Spinal cord (tissue), 10 donors: ENCODE measurements around the gene ATP13A1. TPM values are rescaled to one million over a fixed set of nuclear protein-coding genes. Genes with fewer than 3 reads are reported as not detected.

Source experiments
- DNase-seq, 6 donors: peaks; one replicate each; pipeline versions ENCODE4 v3.0.0 to v3.0.0-alpha.2; 2013 to 2015; ENCODE audit warnings: low spot score in 6 of 6, low read depth in 4 of 6
- H3K27ac ChIP-seq: one replicate; pipeline ENCODE4 v1.5.1; 2013; ENCODE audit warnings: low read depth, low read length, control low read depth
- H3K27me3 ChIP-seq: one replicate; pipeline ENCODE4 v1.6.1; 2013; ENCODE audit warnings: low read length; ENCODE audit not compliant: control insufficient read depth, insufficient read depth
- H3K36me3 ChIP-seq: one replicate; pipeline ENCODE4 v1.6.1; 2013; ENCODE audit warnings: low read length; ENCODE audit not compliant: control insufficient read depth, insufficient read depth
- H3K4me1 ChIP-seq: one replicate; pipeline ENCODE4 v1.6.1; 2013; ENCODE audit warnings: low read length; ENCODE audit not compliant: control insufficient read depth, insufficient read depth
- H3K4me3 ChIP-seq: one replicate; pipeline ENCODE4 v1.5.1; 2013; ENCODE audit warnings: low read depth, low read length, control low read depth
- H3K9me3 ChIP-seq: one replicate; pipeline ENCODE4 v1.6.1; 2013; ENCODE audit warnings: low read length; ENCODE audit not compliant: control insufficient read depth, insufficient read depth
- WGBS: methylation state at CpG from one replicate; pipeline ENCODE4 v1.1.5; 2013; ENCODE audit warnings: missing lambda C conversion rate; ENCODE audit not compliant: insufficient coverage; 5-methylcytosine and 5-hydroxymethylcytosine counted together
- polyA plus RNA-seq, 2 donors: library from polyadenylated mRNA; unstranded; fragments of 120-200 nt; gene quantifications; one replicate each; pipeline ENCODE4 v1.2.1, GENCODE V29; 2013; ENCODE audit not compliant: insufficient read length in 2 of 2
- total RNA-seq, 2 donors: library from RNA; depleted of rRNA in 1 of 2; stranded (reverse); fragments of 120-200 nt in 1 of 2; fragments of >200 nt in 1 of 2; gene quantifications; one replicate each; pipeline versions ENCODE4 v1.2.3 to v1.2.4, GENCODE V29; 2013 to 2014
- donor health status: healthy.

ATP13A1 gene
- total and polyA plus RNA-seq, 4 donors: 21.3 to 82.2 (median 50.8) TPM

GRCh38 chr19:19626516-19627472 lies 36.7 kb downstream of the ATP13A1 start:
- Histone ChIP-seq H3K27ac (no peak overlapping the region), H3K36me3 (peaks cover 48% of the 10 kb centered on the region), H3K4me3 (peak overlapping the region; percentile 40), H3K4me1 (peaks cover 23% of the 10 kb centered on the region), H3K9me3 (no peaks in the 10 kb centered on the region), H3K27me3 (no peaks in the 10 kb centered on the region)
- WGBS: 93% methylated on average over 45 of the region's 48 CpGs
- no peak for DNase-seq

- peaks cover 27% of the 10 kb centered on the region for H3K4me1 ChIP-seq
- no peak overlapping the region for H3K4me3 ChIP-seq
- H3K36me3 ChIP-seq: peaks cover 31% of the 10 kb centered on the region
- WGBS: 96% methylated on average over 17 of the region's 19 CpGs
- no peaks in the 10 kb centered on the region for H3K9me3 ChIP-seq
- no peak overlapping the region for H3K27ac ChIP-seq
- no peak for DNase-seq
- H3K27me3 ChIP-seq: no peaks in the 10 kb centered on the region
Observed at GRCh38 chr19:19624032-19624570, 39.4 kb downstream of the ATP13A1 start.

- Histone ChIP-seq H3K36me3 (peaks cover 31% of the 10 kb centered on the region), H3K27ac (no peak overlapping the region), H3K9me3 (no peaks in the 10 kb centered on the region), H3K27me3 (no peaks in the 10 kb centered on the region), H3K4me1 (peaks cover 27% of the 10 kb centered on the region), H3K4me3 (no peak overlapping the region)
- WGBS: 62% methylated on average over 4 of the region's 5 CpGs
- no peak for DNase-seq
Observed at GRCh38 chr19:19623383-19623782, 40.1 kb downstream of the ATP13A1 start.

GRCh38 chr19:19619849-19620210 lies 43.6 kb downstream of the ATP13A1 start:
- Histone ChIP-seq H3K36me3 (peaks cover 21% of the 10 kb centered on the region), H3K27me3 (no peaks in the 10 kb centered on the region), H3K9me3 (no peaks in the 10 kb centered on the region), H3K4me3 (no peak overlapping the region), H3K27ac (no peak overlapping the region), H3K4me1 (peaks cover 18% of the 10 kb centered on the region)
- 43% methylated on average over 6 of the region's 7 CpGs for WGBS
- DNase-seq: no peak

- Histone ChIP-seq H3K27ac (no peak overlapping the region), H3K4me1 (peaks cover 18% of the 10 kb centered on the region), H3K36me3 (peaks cover 16% of the 10 kb centered on the region), H3K27me3 (no peaks in the 10 kb centered on the region), H3K9me3 (no peaks in the 10 kb centered on the region), H3K4me3 (peak overlapping the region; percentile 22)
- 54% methylated on average over 18 of the region's 21 CpGs for WGBS
- peak in 1 of 6 donors; percentile 15 for DNase-seq
Observed at GRCh38 chr19:19619181-19619848, 44.2 kb downstream of the ATP13A1 start.

GRCh38 chr19:19618219-19619051 lies 45.0 kb downstream of the ATP13A1 start, which contains the start of gene PBX4:
Gene PBX4, minus strand, starts transcription at chr19:19618687. Its CDS starts 58 bp downstream, at chr19:19618629.
- H3K4me1 ChIP-seq: peaks cover 18% of the 10 kb centered on the region
- H3K36me3 ChIP-seq: peaks cover 7% of the 10 kb centered on the region
- no peaks in the 10 kb centered on the region for H3K27me3 ChIP-seq
- H3K4me3 ChIP-seq: peak within 1 kb of the TSS; percentile 66
- no peak within 1 kb of the TSS for H3K27ac ChIP-seq
- no peaks in the 10 kb centered on the region for H3K9me3 ChIP-seq
- WGBS: under 1% methylated on average over 80 of the region's 80 CpGs
- DNase-seq: peak; percentile 89 to 99 (median 94)

GRCh38 chr19:19615086-19615485 lies 48.4 kb downstream of the ATP13A1 start:
- WGBS: 100% methylated on average over 1 of the region's 3 CpGs
- peak in 1 of 6 donors; percentile 0 for DNase-seq
- Histone ChIP-seq H3K36me3 (no peaks in the 10 kb centered on the region), H3K9me3 (no peaks in the 10 kb centered on the region), H3K27me3 (no peaks in the 10 kb centered on the region), H3K27ac (no peak overlapping the region), H3K4me1 (peaks cover 18% of the 10 kb centered on the region), H3K4me3 (no peak overlapping the region)

GRCh38 chr19:19613506-19613905 lies 50.0 kb downstream of the ATP13A1 start:
- no peak overlapping the region for H3K27ac ChIP-seq
- DNase-seq: peak in 1 of 6 donors; percentile 2
- WGBS: 82% methylated on average over 4 of the region's 4 CpGs
- H3K4me1 ChIP-seq: peaks cover 8% of the 10 kb centered on the region
- no peak overlapping the region for H3K4me3 ChIP-seq
- no peaks in the 10 kb centered on the region for H3K9me3 ChIP-seq
- no peaks in the 10 kb centered on the region for H3K27me3 ChIP-seq
- H3K36me3 ChIP-seq: peaks cover 5% of the 10 kb centered on the region
